ENCODE measurements around the gene GTPBP6. TPM values are rescaled to one million over a fixed set of nuclear protein-coding genes. Genes with fewer than 3 reads are reported as not detected.

Gene GTPBP6
- total RNA-seq, 3 donors from 2014 or later (not counting 1 experiment from before 2014, with no cell fraction given), result 46.9 to 62.8 (median 49.8) TPM

DNA sequence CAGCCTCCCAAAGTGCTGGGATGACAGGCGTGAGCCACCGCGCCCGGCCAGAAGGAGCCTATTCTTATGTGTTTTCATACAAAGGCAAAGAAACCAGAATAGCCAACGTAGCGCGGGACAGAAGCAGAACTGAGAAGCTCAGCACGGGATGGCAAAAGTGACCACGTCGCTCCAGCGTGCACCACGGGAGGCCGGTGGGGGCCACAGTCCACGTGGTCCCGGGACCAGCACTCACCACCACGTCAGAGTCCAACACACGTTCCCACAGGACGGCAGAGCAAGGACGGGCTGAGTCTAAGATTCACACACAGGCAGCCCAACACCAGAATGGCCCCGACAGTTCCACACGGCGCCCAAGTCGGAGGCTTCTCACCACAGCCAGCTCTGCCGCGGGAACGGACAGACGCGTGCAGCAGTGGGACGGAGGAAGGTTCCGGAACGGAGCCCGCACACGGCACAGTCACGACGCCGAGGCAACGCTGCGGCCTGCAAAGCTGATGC is 18.8 kb upstream of the GTPBP6 start:
- Histone ChIP-seq H3K27me3 (ENCODE audit: control insufficient read depth, insufficient read depth, low read length) (no peaks in the 10 kb centered on the region), H3K4me1 (ENCODE audit: control insufficient read depth, insufficient read depth, low read length) (no peaks in the 10 kb centered on the region), H3K36me3 (ENCODE audit: control insufficient read depth, insufficient read depth, low read length) (peaks cover 3% of the 10 kb centered on the region), H3K9me3 (ENCODE audit: control insufficient read depth, insufficient read depth, low read length) (no peaks in the 10 kb centered on the region), H3K4me3 (ENCODE audit: low read length) (no peak overlapping the region), H3K27ac (ENCODE audit: low read length) (no peak overlapping the region)
- intact Hi-C loops (cut with micrococcal nuclease), result no loop called here
- DNase-seq (peak in 1 of 2 donors; percentile 12), ATAC-seq (no peak)
- TF ChIP-seq, protein P1, sequence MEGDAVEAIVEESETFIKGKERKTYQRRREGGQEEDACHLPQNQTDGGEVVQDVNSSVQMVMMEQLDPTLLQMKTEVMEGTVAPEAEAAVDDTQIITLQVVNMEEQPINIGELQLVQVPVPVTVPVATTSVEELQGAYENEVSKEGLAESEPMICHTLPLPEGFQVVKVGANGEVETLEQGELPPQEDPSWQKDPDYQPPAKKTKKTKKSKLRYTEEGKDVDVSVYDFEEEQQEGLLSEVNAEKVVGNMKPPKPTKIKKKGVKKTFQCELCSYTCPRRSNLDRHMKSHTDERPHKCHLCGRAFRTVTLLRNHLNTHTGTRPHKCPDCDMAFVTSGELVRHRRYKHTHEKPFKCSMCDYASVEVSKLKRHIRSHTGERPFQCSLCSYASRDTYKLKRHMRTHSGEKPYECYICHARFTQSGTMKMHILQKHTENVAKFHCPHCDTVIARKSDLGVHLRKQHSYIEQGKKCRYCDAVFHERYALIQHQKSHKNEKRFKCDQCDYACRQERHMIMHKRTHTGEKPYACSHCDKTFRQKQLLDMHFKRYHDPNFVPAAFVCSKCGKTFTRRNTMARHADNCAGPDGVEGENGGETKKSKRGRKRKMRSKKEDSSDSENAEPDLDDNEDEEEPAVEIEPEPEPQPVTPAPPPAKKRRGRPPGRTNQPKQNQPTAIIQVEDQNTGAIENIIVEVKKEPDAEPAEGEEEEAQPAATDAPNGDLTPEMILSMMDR (IDR thresholded peaks at IDR 0.05), result no peak
- no peaks in the 10 kb centered on the region for H3K27me3 Mint-ChIP-seq (ENCODE audit: low read depth in 2 of 2)
- no peaks in the 10 kb centered on the region for H3K4me1 Mint-ChIP-seq
- H3K27ac Mint-ChIP-seq, result no peak overlapping the region
- WGBS (ENCODE audit: insufficient coverage), result 91% methylated on average over 38 of the region's 38 CpGs
- no peak overlapping the region for H3K4me3 Mint-ChIP-seq
- H3K36me3 Mint-ChIP-seq, result no peaks in the 10 kb centered on the region
- H3K9me3 Mint-ChIP-seq, result peaks cover 2 to 3% of the 10 kb centered on the region in 2 donors

DNA sequence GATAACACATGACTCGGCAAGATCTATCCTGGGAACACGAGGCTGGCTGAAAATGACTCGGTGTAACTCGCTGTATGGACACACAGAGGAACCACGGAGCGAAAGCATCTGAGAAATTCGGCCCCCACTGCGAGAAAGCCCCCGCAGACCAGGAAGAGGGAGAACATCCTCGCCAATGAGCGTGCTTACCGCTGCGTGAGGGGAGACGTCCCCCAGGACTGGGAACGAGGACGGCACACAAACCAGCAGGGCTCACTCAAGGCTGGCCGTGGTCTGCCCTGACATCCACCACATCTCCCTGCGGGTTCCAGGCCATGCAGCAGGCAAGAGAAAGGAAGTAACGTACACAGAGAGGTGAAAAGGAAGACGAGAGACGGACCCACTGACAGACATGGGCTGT is 17.6 kb upstream of the GTPBP6 start:
- TF ChIP-seq, protein P1 (IDR thresholded peaks at IDR 0.05), result no peak
- intact Hi-C loops (cut with micrococcal nuclease), result no loop called here
- H3K27ac ChIP-seq (ENCODE audit: low read length), result no peak overlapping the region
- no peak overlapping the region for H3K4me3 ChIP-seq (ENCODE audit: low read length)
- H3K36me3 ChIP-seq (ENCODE audit: control insufficient read depth, insufficient read depth, low read length), result peaks cover 3% of the 10 kb centered on the region
- Mint-ChIP-seq H3K9me3 (no peaks in the 10 kb centered on the region), H3K4me3 (no peak overlapping the region), H3K27ac (peak overlapping the region in 1 of 2 donors; percentile 56), H3K4me1 (no peaks in the 10 kb centered on the region), H3K36me3 (no peaks in the 10 kb centered on the region), H3K27me3 (ENCODE audit: low read depth in 2 of 2) (no peaks in the 10 kb centered on the region)
- no peaks in the 10 kb centered on the region for H3K9me3 ChIP-seq (ENCODE audit: control insufficient read depth, insufficient read depth, low read length)
- H3K4me1 ChIP-seq (ENCODE audit: control insufficient read depth, insufficient read depth, low read length), result peaks cover 7% of the 10 kb centered on the region
- H3K27me3 ChIP-seq (ENCODE audit: control insufficient read depth, insufficient read depth, low read length), result peaks cover 6% of the 10 kb centered on the region
- WGBS (ENCODE audit: insufficient coverage), result 85% methylated on average over 21 of the region's 21 CpGs
- DNase-seq (no peak), ATAC-seq (no peak)

DNA sequence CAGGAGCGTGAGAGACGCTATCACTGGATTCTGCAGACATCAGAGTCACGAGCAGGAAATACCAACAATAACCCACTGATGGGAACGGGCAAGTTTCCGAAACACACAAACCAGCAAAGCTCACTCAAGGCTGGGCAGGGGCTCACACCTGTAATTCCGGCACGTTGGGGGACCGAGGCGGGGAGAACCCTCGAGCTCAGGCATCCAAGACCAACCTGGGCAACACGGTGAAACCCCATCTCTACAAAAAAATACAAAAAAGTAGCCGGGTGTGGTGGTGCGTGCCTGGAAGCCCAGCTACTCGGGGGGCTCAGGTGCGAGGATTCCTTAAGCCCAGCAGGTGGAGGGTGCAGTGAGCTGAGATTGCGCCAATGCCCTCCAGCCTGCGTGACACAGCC is 17.2 kb upstream of the GTPBP6 start:
- Mint-ChIP-seq H3K27me3 (ENCODE audit: low read depth in 2 of 2) (no peaks in the 10 kb centered on the region), H3K36me3 (no peaks in the 10 kb centered on the region), H3K4me1 (no peaks in the 10 kb centered on the region), H3K27ac (no peak overlapping the region), H3K4me3 (no peak overlapping the region), H3K9me3 (no peaks in the 10 kb centered on the region)
- TF ChIP-seq, protein P1 (IDR thresholded peaks at IDR 0.05), result no peak
- H3K27ac ChIP-seq (ENCODE audit: low read length), result no peak overlapping the region
- no peak overlapping the region for H3K4me3 ChIP-seq (ENCODE audit: low read length)
- no peak for ATAC-seq
- intact Hi-C loops (cut with micrococcal nuclease), result no loop called here
- peaks cover 12% of the 10 kb centered on the region for H3K4me1 ChIP-seq (ENCODE audit: control insufficient read depth, insufficient read depth, low read length)
- H3K9me3 ChIP-seq (ENCODE audit: control insufficient read depth, insufficient read depth, low read length), result no peaks in the 10 kb centered on the region
- peaks cover 3% of the 10 kb centered on the region for H3K36me3 ChIP-seq (ENCODE audit: control insufficient read depth, insufficient read depth, low read length)
- 97% methylated on average over 16 of the region's 17 CpGs for WGBS (ENCODE audit: insufficient coverage)
- peaks cover 9% of the 10 kb centered on the region for H3K27me3 ChIP-seq (ENCODE audit: control insufficient read depth, insufficient read depth, low read length)
- no peak for DNase-seq
